ENCODE results near the gene LCE1F.
A peak's percentile ranks its signal among the peaks of the same experiment; 100 is the strongest.

The LCE1F gene, protein sequence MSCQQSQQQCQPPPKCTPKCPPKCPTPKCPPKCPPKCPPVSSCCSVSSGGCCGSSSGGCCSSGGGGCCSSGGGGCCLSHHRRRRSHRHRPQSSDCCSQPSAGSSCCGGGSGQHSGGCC

DNA sequence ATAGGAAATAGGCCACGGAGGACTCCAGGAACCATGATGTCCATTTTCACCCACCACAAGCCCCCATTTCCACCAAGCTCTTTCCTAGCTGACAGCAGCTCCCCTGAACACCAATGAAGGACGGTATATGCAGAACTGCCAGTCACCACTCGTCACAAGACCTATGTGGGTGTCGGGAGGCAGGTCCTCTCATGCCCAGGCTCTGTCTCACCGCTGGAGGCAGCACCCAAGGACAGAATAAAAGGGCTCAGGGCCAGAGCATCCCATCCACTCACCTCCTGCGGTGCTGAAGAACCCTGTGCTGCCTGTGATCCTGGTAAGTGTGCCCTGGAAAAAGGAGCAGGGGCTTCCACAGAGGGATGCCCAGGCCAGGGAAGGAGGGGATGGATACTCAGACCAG, at the start of gene LCE1F:
LCE1F (plus strand) TSS at position 266 of the 400 bp plus-strand sequence. CDS start 1,232 bp downstream, outside the sequence.
- DNase-seq (ENCODE audit: low read depth, low spot score), result no peak
- no peak within 1 kb of the TSS for H3K27ac ChIP-seq

DNA sequence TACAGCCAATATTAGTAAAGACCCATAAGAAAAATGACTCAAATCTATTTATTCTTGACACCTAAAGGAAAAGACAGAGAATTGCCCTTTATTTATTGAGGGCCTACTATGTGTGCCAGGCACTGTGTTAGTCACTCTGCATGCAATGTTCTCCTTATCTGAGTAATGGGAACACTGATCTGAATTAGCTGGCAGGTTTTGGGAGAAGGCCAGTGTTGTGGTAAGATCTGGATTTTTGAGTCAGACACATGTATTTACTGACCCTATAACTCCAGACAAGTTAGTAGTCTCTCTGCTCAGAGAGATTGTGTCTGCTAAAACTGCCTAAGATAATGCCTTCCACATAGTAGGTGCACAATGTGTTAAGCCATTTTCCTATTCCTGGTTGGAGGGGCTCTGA, 49.7 kb upstream of the LCE1F start:
- H3K27ac ChIP-seq, result no peak overlapping the region
- DNase-seq (ENCODE audit: low read depth, low spot score), result no peak

DNA sequence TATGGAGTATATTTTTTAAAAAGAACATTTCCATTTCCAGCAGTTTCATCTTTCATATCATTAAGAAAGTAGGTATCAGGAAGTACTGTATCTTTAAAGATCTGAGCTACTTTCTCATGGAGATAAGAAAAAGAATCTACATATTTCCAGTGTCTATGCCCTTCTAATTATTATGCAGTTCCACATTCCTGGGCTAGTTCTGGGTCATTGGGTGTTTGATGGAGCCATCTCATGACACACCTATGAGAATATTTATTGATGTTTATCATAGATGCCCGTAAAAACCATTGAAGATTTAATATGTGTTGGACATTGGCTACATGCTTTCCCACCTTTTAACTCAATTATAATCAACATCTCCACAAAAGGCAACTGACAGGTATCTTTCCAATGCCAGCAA, 46.0 kb upstream of the LCE1F start:
- H3K27ac ChIP-seq, result no peak overlapping the region
- no peak for DNase-seq (ENCODE audit: low read depth, low spot score)

DNA sequence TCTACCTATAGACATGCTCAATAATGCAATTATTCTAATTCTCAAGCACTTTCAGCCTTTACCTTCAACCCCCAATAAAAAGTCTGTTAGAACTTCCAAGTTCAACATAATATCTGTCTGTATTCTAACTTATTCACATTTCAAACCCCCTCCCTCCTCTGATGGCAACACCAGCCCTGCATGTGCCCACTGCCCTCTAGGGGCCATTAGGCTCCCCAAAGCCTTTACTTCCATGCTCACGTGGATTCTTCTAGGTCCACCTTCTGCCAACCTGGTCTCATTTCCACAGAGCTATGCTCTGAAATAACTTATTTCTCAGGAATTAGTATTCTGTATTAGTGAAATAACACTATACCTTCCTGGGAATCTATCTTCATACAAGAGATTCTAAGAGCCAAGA, 39.3 kb upstream of the LCE1F start:
- H3K27ac ChIP-seq, result no peak overlapping the region
- no peak for DNase-seq (ENCODE audit: low read depth, low spot score)

DNA sequence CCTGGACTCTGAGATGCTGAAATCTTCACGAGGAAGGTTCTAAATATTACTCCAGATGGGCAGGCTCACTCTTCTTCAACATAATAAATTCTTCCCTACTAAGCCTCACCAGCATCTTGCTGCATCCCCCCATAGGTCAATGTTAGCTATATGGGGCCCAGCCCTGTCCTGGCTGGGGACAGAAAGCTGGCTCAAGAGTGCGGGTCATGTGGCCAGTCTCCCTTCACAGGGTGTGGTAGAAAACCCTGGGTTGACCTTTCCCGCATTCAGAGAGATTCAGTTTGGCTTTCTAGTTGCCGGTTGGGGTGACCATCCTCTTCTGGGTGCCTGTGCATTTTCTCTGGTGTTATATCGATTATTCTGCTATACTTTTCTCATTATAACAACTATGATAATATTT, 36.9 kb upstream of the LCE1F start:
- DNase-seq (ENCODE audit: low read depth, low spot score), result no peak
- no peak overlapping the region for H3K27ac ChIP-seq

DNA sequence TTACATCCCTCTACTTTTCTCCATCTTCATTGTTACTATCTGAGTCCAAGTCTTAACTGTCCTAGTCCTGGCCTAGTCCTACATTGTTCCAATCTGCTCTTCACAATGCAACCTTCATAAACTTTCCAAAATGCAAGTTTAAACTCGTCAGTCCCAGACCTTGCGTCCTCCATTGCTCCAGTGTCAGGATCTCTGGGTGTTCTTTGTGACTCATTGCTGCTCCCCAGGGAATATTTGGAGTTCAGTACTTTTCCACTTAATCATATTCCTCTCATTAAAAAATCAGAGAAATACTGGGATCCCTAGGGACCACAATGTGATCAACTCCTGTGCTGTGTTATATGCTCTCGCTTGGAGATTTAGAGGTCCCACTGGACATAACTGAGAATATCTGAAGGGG, 35.1 kb upstream of the LCE1F start:
- no peak overlapping the region for H3K27ac ChIP-seq
- no peak for DNase-seq (ENCODE audit: low read depth, low spot score)

DNA sequence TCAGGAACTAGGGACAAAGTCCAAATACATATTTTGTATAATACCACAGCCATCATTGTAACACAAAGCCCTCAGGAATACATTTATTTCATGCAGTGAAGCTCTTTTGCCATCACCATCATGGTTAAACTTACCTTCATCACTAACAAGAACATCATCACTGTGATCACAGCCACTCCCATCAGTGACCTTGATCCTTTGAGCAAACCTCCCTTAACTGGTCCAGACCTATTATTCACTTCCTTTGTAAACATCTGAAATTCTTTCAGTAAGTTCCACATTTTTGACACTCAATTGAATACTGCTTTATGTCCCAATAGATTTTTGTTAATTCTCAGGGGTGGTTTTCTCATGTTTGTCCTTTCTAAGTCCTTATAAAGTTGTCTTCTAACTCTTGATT, 33.3 kb upstream of the LCE1F start:
- H3K27ac ChIP-seq, result no peak overlapping the region
- DNase-seq (ENCODE audit: low read depth, low spot score), result no peak

DNA sequence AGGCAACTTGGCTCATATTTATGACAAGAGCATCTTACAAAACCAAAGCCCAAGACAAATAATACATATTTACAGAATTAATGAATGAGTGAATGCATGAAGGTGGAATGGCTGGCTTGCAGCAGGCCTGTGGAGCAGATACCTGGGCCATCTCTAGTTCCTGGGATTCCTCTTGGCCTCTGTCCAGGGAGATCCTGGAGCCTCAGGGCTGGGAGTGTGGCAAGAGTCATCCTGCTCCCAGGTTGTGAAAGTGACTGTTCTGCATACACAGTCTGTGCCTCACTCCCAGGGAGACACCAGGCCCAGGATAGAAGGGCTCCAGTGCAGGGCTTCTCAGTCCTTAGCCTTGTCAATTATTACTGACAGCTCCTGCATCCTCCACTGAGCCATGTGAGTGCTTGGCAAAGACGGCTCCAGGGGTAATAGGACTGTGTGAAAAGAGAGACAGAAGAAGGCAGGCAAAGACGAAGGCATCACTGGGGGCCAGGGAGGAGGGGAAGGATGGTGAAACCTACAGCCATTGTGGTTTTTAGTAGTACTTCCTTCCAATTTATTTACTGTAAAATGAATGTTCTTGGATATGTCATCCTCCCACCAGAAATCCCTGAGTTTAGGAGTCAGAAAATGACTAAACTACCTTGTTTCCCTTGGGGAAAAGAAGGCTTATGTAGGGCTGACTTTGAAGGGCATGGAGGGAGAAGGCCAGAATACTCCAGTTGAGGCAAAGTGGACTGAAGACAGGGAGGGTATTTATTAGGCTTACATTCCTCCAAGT, 31.4 kb upstream of the LCE1F start:
- H3K27ac ChIP-seq, result peak overlapping the region; percentile 51
- DNase-seq (ENCODE audit: low read depth, low spot score), result no peak

DNA sequence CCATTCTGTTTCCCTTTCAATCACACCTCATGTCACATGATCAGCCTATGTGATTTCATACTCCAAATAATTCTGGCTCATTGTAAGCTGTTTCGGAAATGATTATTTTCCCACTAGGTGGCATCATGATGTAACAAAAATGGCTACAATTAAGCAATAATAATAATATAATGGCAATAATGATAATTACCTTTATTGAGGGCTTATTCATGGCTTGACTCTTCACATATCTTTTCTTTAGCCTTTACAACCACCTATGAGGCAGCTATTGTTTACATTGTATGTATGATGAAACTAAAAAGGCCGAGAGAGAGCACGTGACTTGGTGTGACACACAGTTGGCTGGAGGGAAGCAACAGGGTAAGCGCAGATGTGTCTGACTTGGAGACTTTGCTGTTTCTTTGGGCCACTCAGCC, 29.6 kb upstream of the LCE1F start:
- H3K27ac ChIP-seq, result peak overlapping the region; percentile 33
- DNase-seq (ENCODE audit: low read depth, low spot score), result no peak

DNA sequence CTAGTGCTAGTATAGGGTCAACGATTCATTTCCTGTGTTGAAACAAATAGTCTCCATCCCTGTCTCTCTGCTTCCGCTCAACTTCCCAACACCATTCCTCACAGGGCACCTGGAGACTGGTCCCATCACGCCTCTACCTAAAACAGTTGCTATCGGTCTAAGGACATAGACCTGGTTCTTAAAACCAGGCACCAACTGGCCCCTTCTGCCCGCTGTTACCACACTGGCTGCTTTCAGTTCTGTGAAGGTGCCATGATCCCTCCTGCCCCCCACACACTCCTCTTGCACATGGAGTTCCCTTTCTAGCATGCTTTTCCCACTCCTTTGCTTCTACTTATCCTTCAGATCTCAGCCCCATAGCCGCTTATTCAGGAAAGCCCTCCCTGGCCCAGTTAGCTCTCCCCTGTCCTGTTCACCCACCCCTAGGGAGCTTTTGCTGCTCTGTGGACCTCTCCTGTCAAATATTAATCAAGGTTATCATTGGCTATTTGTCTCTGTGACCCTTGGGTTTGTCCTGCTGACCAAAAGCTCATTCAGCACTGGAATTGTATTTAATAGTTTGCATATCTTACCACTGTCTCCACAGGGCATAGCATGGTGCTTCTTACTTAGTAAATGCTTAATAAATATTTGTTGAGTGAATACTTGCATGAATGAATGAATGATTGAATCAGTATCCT, 29.0 kb upstream of the LCE1F start:
- no peak for DNase-seq (ENCODE audit: low read depth, low spot score)
- peak overlapping the region; percentile 33 for H3K27ac ChIP-seq

DNA sequence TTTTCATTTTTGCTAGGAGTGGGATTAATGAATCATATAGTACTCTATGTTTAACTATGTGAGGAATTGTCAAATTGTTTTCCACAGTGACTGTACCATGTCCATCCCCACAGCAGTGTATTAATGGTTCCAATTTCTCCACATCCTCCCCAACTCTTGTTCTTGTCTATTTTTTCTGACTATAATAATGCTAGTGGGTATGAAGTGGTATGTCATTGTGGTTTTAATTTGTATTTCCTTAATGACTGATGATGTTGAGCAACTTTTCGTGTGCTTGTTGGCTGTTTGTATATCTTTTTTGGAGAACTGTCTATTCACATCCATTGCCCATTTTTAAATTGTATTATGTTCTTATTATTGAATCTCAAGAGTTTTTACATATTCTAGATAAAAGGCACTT, 27.1 kb upstream of the LCE1F start:
- no peak for DNase-seq (ENCODE audit: low read depth, low spot score)
- no peak overlapping the region for H3K27ac ChIP-seq

DNA sequence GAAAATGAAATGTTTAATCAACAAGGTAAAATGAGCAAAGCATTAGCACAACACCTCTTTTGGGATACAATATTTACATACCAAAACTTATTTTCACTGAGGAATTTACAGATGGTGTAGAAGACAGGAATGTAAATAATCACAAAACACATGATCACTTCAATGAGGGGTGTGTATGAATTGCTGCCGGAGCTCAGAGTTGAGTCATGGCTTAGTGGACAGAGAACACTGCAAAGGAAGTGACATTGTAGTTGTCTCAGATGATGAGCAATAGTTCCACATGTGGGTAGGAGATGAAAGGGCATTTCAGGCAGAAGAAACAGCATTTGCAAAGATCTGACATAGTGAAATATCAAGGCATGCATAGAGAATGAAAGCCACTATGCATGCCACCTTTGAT, 22.7 kb upstream of the LCE1F start:
- DNase-seq (ENCODE audit: low read depth, low spot score), result peak; percentile 78
- peak overlapping the region; percentile 46 for H3K27ac ChIP-seq

DNA sequence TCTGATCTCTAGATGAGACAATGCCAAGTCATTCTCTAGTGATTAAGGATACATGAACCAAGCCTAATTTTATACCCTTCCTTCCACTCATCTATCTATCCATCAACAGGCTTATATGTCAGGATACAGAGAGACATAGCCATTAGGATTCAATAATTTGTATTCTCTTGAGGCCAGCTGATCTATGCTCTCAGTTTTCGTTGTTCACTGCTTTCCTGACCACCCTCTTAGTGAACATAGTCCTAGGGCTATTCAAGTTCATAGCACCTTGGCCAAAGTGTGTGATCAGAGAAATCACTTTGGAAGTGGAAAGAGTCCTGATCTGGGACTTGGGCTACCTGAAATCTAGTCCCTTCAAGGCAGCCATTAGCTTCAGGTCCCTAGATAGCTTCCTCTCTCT, 21.4 kb upstream of the LCE1F start:
- no peak overlapping the region for H3K27ac ChIP-seq
- no peak for DNase-seq (ENCODE audit: low read depth, low spot score)

DNA sequence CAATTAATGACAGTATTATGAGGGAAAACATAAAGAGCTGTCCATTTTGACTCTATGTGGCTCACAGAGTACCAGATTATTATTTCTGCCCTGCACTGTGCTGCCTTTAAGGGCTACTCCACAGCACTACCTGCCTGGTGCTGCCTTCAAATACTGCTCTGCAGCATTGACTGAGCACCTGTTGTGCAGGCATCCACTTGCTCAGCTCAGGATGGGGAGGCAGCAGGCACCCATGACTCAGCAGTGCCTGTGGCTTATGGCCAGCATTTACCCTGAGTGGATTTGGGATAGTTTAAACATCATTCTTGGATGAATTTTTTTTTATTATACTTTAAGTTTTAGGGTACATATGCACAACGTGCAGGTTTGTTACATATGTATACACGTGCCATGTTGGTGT, 18.1 kb upstream of the LCE1F start:
- DNase-seq (ENCODE audit: low read depth, low spot score), result no peak
- no peak overlapping the region for H3K27ac ChIP-seq

DNA sequence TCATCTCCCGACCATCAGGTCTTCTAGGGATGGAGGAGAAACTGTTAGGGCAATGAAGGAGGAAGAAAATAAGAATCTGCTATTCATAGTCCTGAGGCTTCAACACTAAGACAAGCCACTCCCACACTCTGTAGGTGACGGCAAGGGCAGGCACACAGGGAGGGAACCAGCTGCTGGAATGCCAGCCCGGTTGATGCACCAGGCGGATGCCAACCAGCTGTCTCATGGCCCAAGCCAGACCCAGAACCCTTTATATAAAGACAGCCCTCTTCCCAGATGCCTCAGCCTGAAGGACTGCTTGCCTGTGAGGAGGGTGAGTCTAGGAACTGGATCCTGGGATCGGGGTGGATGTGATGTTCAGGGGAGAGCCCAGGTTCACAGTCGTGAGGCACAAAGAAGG, 17.2 kb upstream of the LCE1F start, which contains the start of gene KPRP:
KPRP (plus strand) TSS at position 279 of the 400 bp plus-strand sequence. CDS start 1,564 bp downstream, outside the sequence.
- H3K27ac ChIP-seq, result peak within 1 kb of the TSS; percentile 25

DNA sequence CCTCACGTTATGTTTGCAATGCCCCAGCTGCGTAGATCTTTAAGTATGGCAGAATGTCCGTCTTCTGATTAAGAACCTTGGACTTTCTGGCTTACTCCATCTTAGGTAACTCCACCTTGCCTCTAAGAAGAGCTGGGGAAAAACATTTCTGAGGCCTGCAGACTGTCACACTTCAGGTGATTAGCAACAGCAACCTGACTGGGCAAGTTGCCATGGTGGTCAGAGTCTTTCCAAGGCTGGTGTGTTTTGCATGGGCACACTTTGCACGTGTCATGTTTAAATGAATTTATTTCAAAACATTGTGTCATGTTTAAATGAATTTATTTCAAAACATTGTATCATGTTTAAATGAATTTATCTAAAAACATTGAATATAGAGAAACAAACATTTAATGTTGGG, 16.3 kb upstream of the LCE1F start:
- H3K27ac ChIP-seq, result no peak overlapping the region
- DNase-seq (ENCODE audit: low read depth, low spot score), result no peak

More for the DNA sequence above, 17.2 kb upstream of the LCE1F start, which contains the start of gene KPRP:
- no peak for DNase-seq (ENCODE audit: low read depth, low spot score)

DNA sequence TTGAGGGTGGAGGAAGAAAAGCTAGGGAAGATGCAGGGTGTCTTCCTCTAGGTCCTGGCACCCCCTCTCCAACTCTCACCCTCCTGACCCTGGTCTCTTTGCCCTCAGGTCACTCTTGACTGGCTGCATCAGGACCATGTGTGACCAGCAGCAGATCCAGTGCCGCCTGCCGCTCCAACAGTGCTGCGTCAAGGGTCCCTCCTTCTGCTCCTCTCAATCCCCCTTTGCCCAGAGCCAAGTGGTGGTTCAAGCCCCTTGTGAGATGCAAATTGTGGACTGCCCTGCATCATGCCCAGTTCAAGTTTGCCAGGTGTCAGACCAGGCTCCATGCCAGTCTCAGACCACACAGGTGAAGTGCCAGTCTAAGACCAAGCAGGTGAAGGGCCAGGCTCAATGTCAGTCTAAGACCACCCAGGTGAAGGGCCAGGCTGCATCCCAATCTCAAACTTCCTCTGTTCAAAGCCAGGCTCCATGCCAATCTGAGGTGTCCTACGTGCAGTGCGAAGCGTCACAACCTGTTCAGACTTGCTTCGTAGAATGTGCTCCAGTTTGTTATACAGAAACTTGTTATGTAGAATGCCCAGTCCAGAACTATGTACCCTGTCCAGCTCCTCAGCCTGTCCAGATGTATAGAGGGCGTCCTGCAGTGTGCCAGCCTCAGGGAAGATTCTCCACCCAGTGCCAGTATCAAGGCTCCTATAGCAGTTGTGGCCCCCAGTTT, 15.3 kb upstream of the LCE1F start:
- peak overlapping the region; percentile 40 for H3K27ac ChIP-seq
- DNase-seq (ENCODE audit: low read depth, low spot score), result no peak

DNA sequence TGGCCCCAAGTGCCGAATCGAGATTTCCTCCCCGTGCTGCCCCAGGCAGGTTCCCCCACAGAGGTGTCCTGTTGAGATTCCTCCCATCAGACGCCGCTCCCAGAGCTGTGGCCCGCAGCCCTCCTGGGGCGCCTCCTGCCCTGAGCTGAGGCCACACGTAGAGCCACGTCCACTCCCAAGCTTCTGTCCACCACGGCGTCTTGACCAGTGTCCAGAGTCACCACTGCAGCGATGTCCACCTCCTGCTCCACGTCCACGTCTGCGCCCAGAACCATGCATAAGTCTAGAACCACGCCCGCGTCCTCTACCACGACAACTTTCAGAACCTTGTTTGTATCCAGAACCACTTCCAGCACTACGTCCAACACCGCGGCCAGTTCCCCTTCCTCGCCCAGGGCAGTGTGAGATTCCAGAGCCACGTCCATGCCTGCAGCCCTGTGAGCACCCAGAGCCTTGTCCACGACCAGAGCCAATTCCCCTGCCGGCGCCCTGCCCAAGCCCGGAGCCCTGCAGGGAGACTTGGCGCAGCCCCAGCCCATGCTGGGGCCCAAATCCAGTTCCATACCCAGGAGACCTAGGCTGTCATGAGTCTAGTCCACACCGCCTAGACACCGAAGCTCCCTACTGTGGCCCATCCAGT, 14.3 kb upstream of the LCE1F start:
- no peak overlapping the region for H3K27ac ChIP-seq
- no peak for DNase-seq (ENCODE audit: low read depth, low spot score)

DNA sequence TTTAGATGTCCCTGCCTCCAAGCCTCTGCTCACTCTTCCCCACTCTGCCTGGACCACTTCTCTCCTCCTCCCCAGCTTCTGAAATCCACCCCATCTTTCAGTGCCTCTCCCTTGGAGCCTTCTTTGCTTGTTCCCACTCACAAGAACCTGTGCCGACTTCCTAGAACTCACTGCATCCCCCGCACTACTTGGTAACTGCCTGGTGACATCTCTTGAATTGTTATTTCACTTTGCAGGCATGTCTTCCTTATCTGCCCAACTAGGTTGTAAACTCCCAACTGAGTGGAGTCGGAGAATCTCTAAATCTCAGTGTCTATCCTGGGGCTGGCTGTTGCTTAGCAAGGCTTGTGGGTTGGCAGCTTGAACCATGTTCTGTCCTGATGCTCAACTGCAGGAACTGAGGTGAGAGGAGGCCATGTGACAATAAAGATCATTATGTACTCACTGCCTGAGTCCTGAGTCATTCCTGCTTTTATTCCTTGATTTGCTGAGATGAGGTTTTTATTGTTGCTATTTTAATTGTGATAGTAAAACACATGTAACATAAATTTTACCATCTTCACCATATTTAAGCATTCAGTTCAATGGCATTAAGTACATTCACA, 13.2 kb upstream of the LCE1F start:
- H3K27ac ChIP-seq, result peak overlapping the region; percentile 23
- no peak for DNase-seq (ENCODE audit: low read depth, low spot score)

Data from epithelial cell of prostate (primary cell).